Omental fat pad (tissue), 4 donors: ENCODE results near the gene CDX1. TPM values are rescaled to one million over a fixed set of nuclear protein-coding genes. Genes with fewer than 3 reads are reported as not detected.

ENCODE experiments used
- ATAC-seq: fragments of 150-250 bp; one replicate; pipeline ENCODE4 v1.9.1; 2016; ENCODE audit warnings: mild to moderate bottlenecking, moderate library complexity; ENCODE audit not compliant: low FRiP score
- DNase-seq: peaks from one replicate; pipeline ENCODE4 v3.0.0-alpha.2; 2019; ENCODE audit warnings: low spot score
- CTCF ChIP-seq, 3 donors: fragments of 450-650 bp; IDR thresholded peaks; one replicate each; pipeline ENCODE4 v1.5.1; 2016 to 2017; ENCODE audit warnings: antibody characterized with exemption in 3 of 3, mild to moderate bottlenecking in 3 of 3, moderate library complexity in 2 of 3
- total RNA-seq, 4 donors: library from RNA; depleted of rRNA; stranded (reverse); fragments of >200 nt; gene quantifications; one replicate each; pipeline ENCODE4 v1.1.0, GENCODE V29; 2016

CDX1 gene
- total RNA-seq, 4 donors from 2014 or later: not detected

DNA sequence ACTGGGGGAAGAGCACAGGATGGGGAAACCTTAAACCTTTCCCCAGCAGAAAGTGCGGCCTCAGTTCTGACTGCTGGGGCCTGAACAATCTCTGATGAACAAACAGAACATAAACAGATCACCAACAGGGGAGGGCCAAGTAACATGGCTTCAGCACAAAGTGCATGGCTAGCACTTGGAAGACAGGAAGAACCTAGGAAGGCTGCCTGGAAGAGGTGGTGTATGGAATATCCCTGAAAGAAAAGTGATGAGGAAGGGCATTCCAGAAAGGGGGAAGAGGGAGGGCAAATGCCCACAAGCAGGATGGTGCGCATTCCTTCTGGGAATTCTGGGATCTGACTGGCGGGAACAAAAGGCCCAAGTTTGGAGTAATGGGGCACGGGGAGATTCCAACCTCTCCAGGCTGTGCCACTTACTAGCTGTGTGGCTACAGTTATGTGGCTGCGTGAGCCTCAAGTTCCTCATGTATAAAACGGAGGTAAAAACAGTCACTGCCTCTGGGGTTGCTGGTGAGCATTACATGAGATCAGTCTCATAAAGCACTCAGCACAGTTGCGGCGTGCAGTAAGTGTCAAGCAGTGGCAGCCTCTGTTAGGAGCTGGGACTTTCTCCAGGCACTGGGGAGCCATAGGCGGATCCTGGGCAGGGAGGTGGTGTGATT lies 12.5 kb upstream of the CDX1 start:
- TF ChIP-seq CTCF (IDR thresholded peaks at IDR 0.05): no peak
- ATAC-seq: no peak
- DNase-seq: no peak

DNA sequence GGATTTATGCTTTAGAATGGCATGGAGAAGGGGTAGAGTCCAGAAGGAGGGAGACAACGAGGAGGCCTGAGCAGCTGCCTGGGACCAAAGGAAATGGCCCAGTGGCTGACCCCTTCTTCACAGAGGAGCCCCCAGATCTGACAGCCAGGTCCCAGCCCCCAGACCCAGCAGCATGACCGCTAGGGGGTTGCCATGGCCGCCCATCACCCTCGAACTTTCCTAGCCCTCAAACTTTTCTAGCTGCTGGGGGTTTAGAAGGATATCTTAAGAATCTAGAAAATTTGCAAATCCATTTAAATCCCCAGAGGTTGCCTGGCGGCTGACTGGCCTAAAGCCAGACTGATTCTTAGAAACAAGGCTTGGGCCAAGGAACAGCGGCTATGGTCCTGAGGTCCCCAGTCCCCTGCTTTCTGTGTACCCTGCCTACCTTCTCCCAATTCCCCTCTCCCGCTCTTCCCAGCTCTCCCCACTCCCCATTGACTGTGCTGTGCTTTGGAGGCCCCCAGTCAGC lies 11.9 kb upstream of the CDX1 start:
- TF ChIP-seq CTCF (IDR thresholded peaks at IDR 0.05): no peak
- no peak for DNase-seq
- ATAC-seq: no peak

DNA sequence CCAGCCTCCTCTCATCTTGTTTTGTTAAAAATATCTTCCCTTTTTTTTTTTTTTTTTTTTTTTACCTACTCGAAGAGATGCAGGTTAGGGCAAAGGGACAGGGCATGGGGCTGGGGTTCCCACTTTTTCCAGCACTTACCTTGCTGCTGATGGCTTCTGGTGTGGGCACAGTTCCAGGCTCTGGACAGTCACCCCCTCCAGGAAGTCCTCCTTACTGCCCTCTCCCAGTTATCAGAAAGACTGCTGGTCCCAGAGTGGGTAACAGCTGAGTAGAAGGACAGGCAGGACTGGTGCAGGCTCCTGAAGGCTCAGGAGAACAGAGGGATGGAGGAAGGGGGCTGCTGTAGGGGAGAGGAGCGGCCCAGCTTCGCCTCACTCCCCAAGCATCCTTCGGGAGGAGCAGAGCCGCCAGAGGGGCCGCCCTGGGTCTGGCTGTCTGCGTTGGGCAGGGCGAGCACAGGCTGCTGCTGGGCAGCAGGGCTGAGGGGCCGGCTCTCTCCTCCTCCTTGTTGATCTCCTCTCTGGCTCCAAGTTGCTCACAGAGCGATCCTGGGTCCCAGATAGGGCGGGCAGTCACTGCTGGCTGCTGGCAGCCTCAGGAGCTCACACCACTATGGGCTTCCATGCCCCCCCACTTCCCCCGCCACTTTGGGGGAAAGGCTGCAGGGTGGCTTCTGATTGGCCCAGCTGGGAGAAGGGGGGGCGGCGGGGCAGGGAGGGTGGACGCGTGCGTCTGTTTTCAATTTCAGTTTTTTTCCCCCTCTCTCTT lies 11.1 kb upstream of the CDX1 start, which contains the start of gene PDGFRB:
PDGFRB (minus strand) TSS at position 588 of the 769 bp plus-strand sequence. CDS start 18,798 bp downstream, outside the sequence.
- ATAC-seq (peak; percentile 71), DNase-seq (peak; percentile 51)
- TF ChIP-seq CTCF (IDR thresholded peaks at IDR 0.05): no peak

DNA sequence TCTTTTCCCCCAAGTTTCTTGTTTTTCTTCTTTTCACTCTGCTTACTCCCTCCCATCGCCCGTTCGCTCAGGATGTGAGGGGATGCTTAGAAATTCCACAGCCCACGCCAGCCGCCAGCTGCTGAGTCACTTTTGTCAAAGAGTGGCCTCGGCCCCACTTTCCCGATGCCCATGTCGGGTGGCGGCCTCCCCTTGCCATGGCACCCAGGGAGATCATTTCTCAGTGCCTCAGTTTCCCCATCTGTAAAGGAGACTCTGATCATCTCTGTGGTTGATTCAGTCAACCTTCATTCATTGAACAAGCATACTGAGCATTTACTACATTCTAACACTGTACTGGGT lies 10.6 kb upstream of the CDX1 start:
- ATAC-seq (no peak), DNase-seq (no peak)
- TF ChIP-seq CTCF (IDR thresholded peaks at IDR 0.05): no peak

DNA sequence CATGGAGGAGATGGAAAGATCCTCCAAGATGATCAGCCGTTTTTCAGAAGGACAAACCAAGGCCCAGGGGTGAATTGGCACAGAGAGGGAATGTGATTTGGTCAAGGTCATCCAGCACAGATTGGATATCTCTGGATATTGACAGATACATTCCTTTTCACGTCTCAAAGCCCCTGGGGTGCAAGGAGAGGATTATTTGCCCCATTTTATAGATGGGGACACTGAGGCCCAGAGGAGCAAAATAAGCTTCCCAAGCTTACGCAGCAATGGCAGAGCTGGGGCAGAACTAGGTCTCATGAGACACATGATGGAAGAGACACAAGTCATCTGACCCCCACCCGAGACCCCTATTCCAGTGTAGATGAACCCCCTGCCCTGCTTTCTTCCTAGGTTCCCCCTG lies 10.0 kb upstream of the CDX1 start:
- no peak for DNase-seq
- no peak for ATAC-seq
- no peak for TF ChIP-seq CTCF (IDR thresholded peaks at IDR 0.05)

GRCh38 chr5:150157168-150157567 lies 9.4 kb upstream of the CDX1 start:
- no peak for ATAC-seq
- TF ChIP-seq CTCF (IDR thresholded peaks at IDR 0.05): no peak
- DNase-seq: no peak
